H1 (cell line): ENCODE measurements around the gene LRP1. TPM values are rescaled to one million over a fixed set of nuclear protein-coding genes. Genes with fewer than 3 reads are reported as not detected.

ENCODE experiments used
- CTCF ChIA-PET: fragments of 300-600 bp; sonication (Branson Sonifier 250); formaldehyde crosslinking; loops from one replicate; lab custom pipeline; 2021; ENCODE audit not compliant: partially characterized antibody; lab: Charles Lee
- POLR2A ChIA-PET: fragments of 300-600 bp; sonication (Branson Sonifier 250); formaldehyde crosslinking; loops from one replicate; lab custom pipeline; 2021; ENCODE audit warnings: inconsistent platforms; ENCODE audit not compliant: partially characterized antibody; lab: Charles Lee
- DNase-seq, 2 experiments: peaks; one replicate each; pipeline versions ENCODE4 v3.0.0 to v3.0.0-alpha.2; 2010 to 2022; ENCODE audit warnings: low spot score in 2 of 2, low read depth in 1 of 2, mixed read lengths in 1 of 2
- FAIRE-seq: peaks from 2 replicates; lab custom pipeline; 2011; peaks lifted over from hg19 to GRCh38; lab: Jason Lieb, UNC
- H2AFZ ChIP-seq: 2 replicates; pipeline ENCODE4 v1.8.1; 2012; ENCODE audit warnings: low read length, inconsistent platforms
- H2AK5ac ChIP-seq: 2 replicates; pipeline ENCODE4 v1.6.1; 2013; ENCODE audit warnings: low read depth, low read length
- H2BK120ac ChIP-seq: replicated peaks from 2 replicates; pipeline ENCODE3; 2013; ENCODE audit warnings: low read depth, low read length, inconsistent platforms
- H2BK12ac ChIP-seq: 2 replicates; pipeline ENCODE4 v1.6.1; 2013; ENCODE audit warnings: low read depth, low read length
- H2BK15ac ChIP-seq: 2 replicates; pipeline ENCODE4 v1.6.1; 2013; ENCODE audit warnings: low read length
- H2BK20ac ChIP-seq: 2 replicates; pipeline ENCODE4 v1.6.1; 2013; ENCODE audit warnings: low read length
- H2BK5ac ChIP-seq: 2 replicates; pipeline ENCODE4 v1.6.1; 2013; ENCODE audit warnings: low read depth, low read length
- H3K14ac ChIP-seq: 2 replicates; pipeline ENCODE4 v1.6.1; 2013; ENCODE audit warnings: inconsistent platforms; ENCODE audit not compliant: insufficient read length
- H3K18ac ChIP-seq: 2 replicates; pipeline ENCODE4 v1.6.1; 2013; ENCODE audit warnings: low read length; ENCODE audit errors: extremely low read depth
- H3K23ac ChIP-seq: 2 replicates; pipeline ENCODE4 v1.6.1; 2013; ENCODE audit warnings: inconsistent platforms; ENCODE audit not compliant: insufficient read length
- H3K23me2 ChIP-seq: 2 replicates; pipeline ENCODE4 v1.6.1; 2013; ENCODE audit warnings: low read depth, low read length
- H3K27ac ChIP-seq: 2 replicates; pipeline ENCODE4 v1.6.1; 2011; ENCODE audit warnings: low read depth, low read length, inconsistent platforms
- H3K27me3 ChIP-seq, 4 experiments: replicated peaks in 1 of 4; 1 replicate in 1 of 4; 2 replicates in 3 of 4; pipeline versions ENCODE4 v1.6.1 to v1.8.1; 2011 to 2013; ENCODE audit warnings: low read length in 3 of 4, mild to moderate bottlenecking in 3 of 4, inconsistent platforms in 2 of 4, mixed read lengths in 2 of 4, moderate library complexity in 1 of 4; ENCODE audit not compliant: control insufficient read depth in 3 of 4, insufficient read depth in 3 of 4; ENCODE audit errors: extremely low read depth in 1 of 4
- H3K36me3 ChIP-seq, 4 experiments: 2 replicates each; pipeline versions ENCODE4 v1.6.1 to v1.8.1; 2011 to 2013; ENCODE audit warnings: mild to moderate bottlenecking in 4 of 4, low read length in 3 of 4, moderate library complexity in 2 of 4, control low read depth in 1 of 4, inconsistent platforms in 1 of 4; ENCODE audit not compliant: insufficient read depth in 4 of 4, control insufficient read depth in 2 of 4
- H3K4ac ChIP-seq: replicated peaks from 2 replicates; pipeline ENCODE3; 2013; ENCODE audit warnings: low read length, low read depth, mixed read lengths, inconsistent platforms; ENCODE audit not compliant: insufficient read length
- H3K4me1 ChIP-seq, 4 experiments: replicated peaks in 1 of 4; 1 replicate in 1 of 4; 2 replicates in 3 of 4; pipeline versions ENCODE4 v1.6.1 to v1.8.1; 2011 to 2013; ENCODE audit warnings: low read length in 3 of 4, inconsistent platforms in 2 of 4, mixed read lengths in 1 of 4; ENCODE audit not compliant: insufficient read depth in 4 of 4, control insufficient read depth in 3 of 4
- H3K4me2 ChIP-seq, 2 experiments: 2 replicates each; pipeline versions ENCODE4 v1.6.1 to v1.8.1; 2011 to 2013; ENCODE audit warnings: low read depth in 2 of 2, low read length in 2 of 2, control low read depth in 1 of 2, inconsistent platforms in 1 of 2, mild to moderate bottlenecking in 1 of 2; ENCODE audit not compliant: insufficient read depth in 1 of 2
- H3K4me3 ChIP-seq, 4 experiments: fragments of 200-600, 300-600 bp in 1 of 4; sonication (generic), shearing (Covaris generic), sonication (Bioruptor Twin) in 1 of 4; 2 replicates each; pipeline versions ENCODE4 v1.5.1 to v1.8.1; 2011 to 2016; ENCODE audit warnings: low read length in 4 of 4, low read depth in 3 of 4, control low read depth in 2 of 4, inconsistent platforms in 2 of 4, mild to moderate bottlenecking in 2 of 4, mixed read lengths in 1 of 4, moderate library complexity in 1 of 4; ENCODE audit not compliant: insufficient read depth in 2 of 4; ENCODE audit errors: extremely low read depth in 1 of 4
- H3K56ac ChIP-seq: replicated peaks from 2 replicates; pipeline ENCODE3; 2013; ENCODE audit warnings: low read depth, mild to moderate bottlenecking, mixed read lengths, low read length, inconsistent platforms; ENCODE audit not compliant: insufficient read length
- H3K79me1 ChIP-seq: 2 replicates; pipeline ENCODE4 v1.6.1; 2013; ENCODE audit warnings: low read depth, low read length, control low read depth
- H3K79me2 ChIP-seq, 2 experiments: 2 replicates each; pipeline versions ENCODE4 v1.6.1 to v1.8.1; 2012 to 2013; ENCODE audit warnings: low read length in 2 of 2, mild to moderate bottlenecking in 2 of 2, inconsistent platforms in 1 of 2; ENCODE audit not compliant: insufficient read depth in 2 of 2, control insufficient read depth in 1 of 2
- H3K9ac ChIP-seq, 4 experiments: replicated peaks in 1 of 4; 1 replicate in 1 of 4; 2 replicates in 3 of 4; pipeline versions ENCODE4 v1.6.1 to v1.8.1; 2011 to 2013; ENCODE audit warnings: low read depth in 3 of 4, low read length in 3 of 4, control low read depth in 2 of 4, mild to moderate bottlenecking in 2 of 4, moderate library complexity in 2 of 4, inconsistent platforms in 1 of 4; ENCODE audit errors: extremely low read depth in 1 of 4
- H3K9me3 ChIP-seq, 2 experiments: 2 replicates each; pipeline versions ENCODE4 v1.6.1 to v1.8.1; 2012 to 2013; ENCODE audit warnings: mild to moderate bottlenecking in 2 of 2, moderate library complexity in 2 of 2, control low read depth in 1 of 2, inconsistent platforms in 1 of 2, low read depth in 1 of 2, low read length in 1 of 2, mixed read lengths in 1 of 2; ENCODE audit not compliant: insufficient read depth in 2 of 2
- H4K20me1 ChIP-seq, 2 experiments: replicated peaks in 1 of 2; 2 replicates each; pipeline versions ENCODE3 to v1.8.1; 2011 to 2013; ENCODE audit warnings: inconsistent platforms in 2 of 2, low read length in 2 of 2, mild to moderate bottlenecking in 1 of 2; ENCODE audit not compliant: insufficient read depth in 2 of 2, control insufficient read depth in 1 of 2
- H4K5ac ChIP-seq: 2 replicates; pipeline ENCODE4 v1.6.1; 2013; ENCODE audit warnings: low read length, low read depth, mixed read lengths, inconsistent platforms; ENCODE audit not compliant: insufficient read length
- H4K8ac ChIP-seq: 2 replicates; pipeline ENCODE4 v1.8.0; 2013; ENCODE audit warnings: mild to moderate bottlenecking, moderate library complexity, low read length, inconsistent platforms; ENCODE audit not compliant: insufficient read depth; ENCODE audit errors: extremely low read depth
- H4K91ac ChIP-seq: replicated peaks from 2 replicates; pipeline ENCODE3; 2013; ENCODE audit warnings: low read length, mixed read lengths, inconsistent platforms; ENCODE audit not compliant: insufficient read length
- GTF2F1 ChIP-seq: IDR thresholded peaks from 2 replicates; pipeline ENCODE4 v1.6.1; 2012; ENCODE audit warnings: low read depth, low read length, improper control_type of control experiment, borderline replicate concordance
- SIN3A ChIP-seq, 2 experiments: IDR thresholded peaks in 1 of 2; conservative IDR thresholded peaks in 1 of 2; 2 replicates each; pipeline ENCODE4 v1.6.1; 2011 to 2012; ENCODE audit warnings: low read length in 2 of 2, improper control_type of control experiment in 1 of 2, low read depth in 1 of 2, mild to moderate bottlenecking in 1 of 2
- SRF ChIP-seq: IDR thresholded peaks from 2 replicates; pipeline ENCODE4 v1.6.1; 2011; ENCODE audit warnings: mild to moderate bottlenecking, low read depth, low read length, moderate library complexity
- TCF12 ChIP-seq: IDR thresholded peaks from 2 replicates; pipeline ENCODE4 v1.6.1; 2011; ENCODE audit warnings: low read depth, mild to moderate bottlenecking, low read length
- WGBS, 2 experiments: shearing (Covaris generic) in 1 of 2; methylation state at CpG; one replicate each; pipeline versions ENCODE4 v1.1.6 to v1.1.7; 2013 to 2015; ENCODE audit warnings: low lambda C conversion rate in 2 of 2, mixed read lengths in 2 of 2, inconsistent platforms in 1 of 2, low coverage in 1 of 2, missing lambda C conversion rate in 1 of 2; ENCODE audit not compliant: insufficient replicate concordance in 2 of 2, insufficient coverage in 1 of 2, insufficient read length in 1 of 2; ENCODE audit errors: extremely low coverage in 1 of 2, missing lambda C conversion rate in 1 of 2; 5-methylcytosine and 5-hydroxymethylcytosine counted together
- polyA plus RNA-seq, 7 experiments: library from polyadenylated mRNA; depleted of rRNA in 3 of 7; stranded (reverse) in 5 of 7; unstranded in 2 of 7; fragments of >200 nt in 5 of 7; fragments of 200-250 nt in 2 of 7; gene quantifications; 1 replicate in 5 of 7; 2 replicates in 1 of 7; 4 replicates in 1 of 7; pipeline versions ENCODE4 v1.2.1 to v1.2.3, GENCODE V29; 2011 to 2013; ENCODE audit warnings: missing spikeins in 2 of 7, mixed read lengths in 2 of 7
- total RNA-seq: library from RNA; stranded (reverse); fragmentation: NEBNext Ultra II Directional; extraction: Animal tissue kit (Norgen Biotek cat#: 25700); gene quantifications from 2 replicates; pipeline ENCODE4 v1.2.1, GENCODE V29; 2021

LRP1 gene
- total and polyA plus RNA-seq, 2 of the 8 experiments (the other 6 are each of a cell fraction or from before 2014, with no cell fraction given), result 35.3 to 92.5 TPM

DNA sequence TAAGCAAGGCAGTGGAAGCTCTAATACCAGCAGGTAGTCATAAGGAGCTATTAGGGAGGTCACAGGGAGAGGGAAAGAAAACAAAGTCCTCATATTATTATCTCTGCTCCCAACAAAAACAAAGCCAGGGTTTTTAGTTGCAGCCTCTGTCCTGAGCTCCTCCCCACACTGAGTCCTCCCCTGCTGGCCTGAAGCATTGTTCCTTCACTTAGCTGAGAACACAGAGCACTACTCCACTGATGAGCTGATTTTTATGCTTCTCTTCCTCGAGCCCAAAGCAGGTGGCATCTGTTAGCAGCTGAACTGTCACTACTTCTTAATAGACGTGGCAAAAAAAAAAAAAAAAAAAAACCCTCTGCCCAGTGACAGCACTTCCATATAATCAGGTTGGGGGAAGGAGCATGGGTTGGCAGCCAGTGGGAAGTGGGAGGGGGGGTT lies 133.2 kb downstream of the LRP1 start:
- H2BK15ac ChIP-seq, result no peak overlapping the region
- H2AK5ac ChIP-seq, result no peak overlapping the region
- no peak overlapping the region for H2BK120ac ChIP-seq
- ChIA-PET POLR2A (interaction anchor here (0.7 to 4.8 kb wide), 8 partner anchors 9 to 193 kb away, joined by 3 to 28 read pairs (median 4); partner anchors contain the start of genes INHBE, LRP1 and SHMT2), CTCF (interaction anchor here (0.7 to 7.9 kb wide), 19 partner anchors 9 to 213 kb away, joined by 3 to 74 read pairs (median 5); partner anchors contain the start of genes INHBE and STAC3)
- no peaks in the 10 kb centered on the region for H3K9me3 ChIP-seq
- H3K36me3 ChIP-seq, result peaks cover 2 to 17% (median 6%) of the 10 kb centered on the region in 4 experiments; a peak in 6 of 8 replicates
- 25% methylated on average over 1 of the region's 2 CpGs; no CpG with 5 or more reads in 1 of the 2 experiments for WGBS, 2 experiments
- H3K56ac ChIP-seq, result no peak overlapping the region
- no peak overlapping the region for H3K4me2 ChIP-seq
- no peak overlapping the region for H3K9ac ChIP-seq
- no peaks in the 10 kb centered on the region for H3K23me2 ChIP-seq
- no peak overlapping the region for H2BK5ac ChIP-seq
- H4K91ac ChIP-seq, result no peak overlapping the region
- no peak overlapping the region for H2BK12ac ChIP-seq
- H4K20me1 ChIP-seq, result peaks cover 0 to 2% of the 10 kb centered on the region in 2 experiments
- no peak overlapping the region for H2BK20ac ChIP-seq
- H3K79me2 ChIP-seq, result no peaks in the 10 kb centered on the region
- no peak overlapping the region for H4K8ac ChIP-seq
- H3K18ac ChIP-seq, result no peak overlapping the region
- no peaks in the 10 kb centered on the region for H3K27me3 ChIP-seq
- no peak overlapping the region for H3K27ac ChIP-seq
- H3K4me1 ChIP-seq, result peaks cover 0 to 7% (median 3%) of the 10 kb centered on the region in 4 experiments; a peak in 5 of 7 replicates
- no peak for FAIRE-seq
- no peak overlapping the region for H3K23ac ChIP-seq
- no peak overlapping the region for H3K4me3 ChIP-seq
- no peaks in the 10 kb centered on the region; the same call in 1 of the 2 replicates for H3K79me1 ChIP-seq
- no peak overlapping the region for H3K4ac ChIP-seq
- H2AFZ ChIP-seq, result no peak overlapping the region
- no peak overlapping the region for H3K14ac ChIP-seq
- TF ChIP-seq SRF (no peak), GTF2F1 (no peak), SIN3A (conservative IDR thresholded peaks at IDR 0.05 in 1 of 2, IDR thresholded peaks at IDR 0.05 in 1 of 2; ENCODE audit: low read depth in 1 of 2, low read length in 2 of 2) (no peak), TCF12 (no peak)
- TF ChIP-seq, all 59 proteins: peak for 0
- no peak overlapping the region for H4K5ac ChIP-seq
- no peak for DNase-seq
